ENCODE results near the gene ZNFX1. TPM values are rescaled to one million over a fixed set of nuclear protein-coding genes. Genes with fewer than 3 reads are reported as not detected.

The ZNFX1 gene
- polyA plus RNA-seq, 2 of the 4 experiments (the other 2 are of a cell fraction), result 6.0 to 11.5 TPM

DNA sequence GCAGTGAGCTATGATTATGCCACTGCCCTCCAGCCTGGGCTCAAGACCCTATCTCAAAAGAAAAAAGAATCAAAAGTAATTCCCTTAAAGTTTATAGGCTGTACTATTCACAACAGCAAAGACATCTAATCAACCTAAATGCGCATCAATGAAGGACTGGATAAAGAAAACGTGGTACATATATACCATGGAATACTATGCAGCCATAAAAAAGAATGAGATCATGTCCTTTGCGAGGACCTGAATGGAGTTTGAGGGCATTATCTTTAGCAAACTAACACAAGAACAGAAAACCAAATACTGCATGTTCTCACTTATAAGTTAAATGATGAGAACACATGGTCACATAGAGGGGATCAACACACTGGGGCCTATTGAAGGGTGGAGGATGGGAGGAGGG is 16.7 kb downstream of the ZNFX1 start:
- H3K27ac ChIP-seq, result no peak overlapping the region
- H3K4me1 ChIP-seq, result peaks cover 3% of the 10 kb centered on the region; the same call in 1 of the 3 replicates
- ChIA-PET CTCF (interaction anchor here (0.6 to 1.7 kb wide), 4 partner anchors 9 to 141 kb away, joined by 3 to 4 read pairs (median 4); no protein-coding TSS in a partner anchor), POLR2A (interaction anchor here (2.1 kb wide), 1 partner anchor 17 kb away, joined by 5 read pairs; the partner anchor contains the start of gene ZNFX1)
- TF ChIP-seq, protein P1, sequence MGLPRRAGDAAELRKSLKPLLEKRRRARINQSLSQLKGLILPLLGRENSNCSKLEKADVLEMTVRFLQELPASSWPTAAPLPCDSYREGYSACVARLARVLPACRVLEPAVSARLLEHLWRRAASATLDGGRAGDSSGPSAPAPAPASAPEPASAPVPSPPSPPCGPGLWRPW (IDR thresholded peaks at IDR 0.05), result no peak
- TF ChIP-seq GATA3 (IDR thresholded peaks at IDR 0.05; ENCODE audit: borderline replicate concordance) (no peak), HOXB13 (CRISPR knock-in tag; IDR thresholded peaks at IDR 0.05; ENCODE audit: low read depth) (no peak), NFE2L2 (conservative IDR thresholded peaks at IDR 0.05; ENCODE audit: low read length) (no peak), ZC3H11A (IDR thresholded peaks at IDR 0.05) (no peak), RCOR1 (IDR thresholded peaks at IDR 0.05; ENCODE audit: low read depth, low read length) (no peak), SREBF2 (IDR thresholded peaks at IDR 0.05) (no peak), JUNB (IDR thresholded peaks at IDR 0.05) (no peak), NPAS2 (CRISPR knock-in tag; IDR thresholded peaks at IDR 0.05; ENCODE audit: borderline replicate concordance) (no peak), MYC (IDR thresholded peaks at IDR 0.05; ENCODE audit: borderline replicate concordance, low read length) (no peak), HEYL (CRISPR knock-in tag; IDR thresholded peaks at IDR 0.05) (no peak), NR3C1 (IDR thresholded peaks at IDR 0.05) (no peak), RAD21 (conservative IDR thresholded peaks at IDR 0.05 in 1 of 2, IDR thresholded peaks at IDR 0.05 in 1 of 2) (no peak), RARB (CRISPR knock-in tag; IDR thresholded peaks at IDR 0.05) (no peak), CEBPB (IDR thresholded peaks at IDR 0.05) (no peak), FOSL2 (IDR thresholded peaks at IDR 0.05) (no peak), FOSL2 (CRISPR knock-in tag; IDR thresholded peaks at IDR 0.05) (no peak)
- TF ChIP-seq, protein P2, sequence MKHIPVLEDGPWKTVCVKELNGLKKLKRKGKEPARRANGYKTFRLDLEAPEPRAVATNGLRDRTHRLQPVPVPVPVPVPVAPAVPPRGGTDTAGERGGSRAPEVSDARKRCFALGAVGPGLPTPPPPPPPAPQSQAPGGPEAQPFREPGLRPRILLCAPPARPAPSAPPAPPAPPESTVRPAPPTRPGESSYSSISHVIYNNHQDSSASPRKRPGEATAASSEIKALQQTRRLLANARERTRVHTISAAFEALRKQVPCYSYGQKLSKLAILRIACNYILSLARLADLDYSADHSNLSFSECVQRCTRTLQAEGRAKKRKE (CRISPR knock-in tag; IDR thresholded peaks at IDR 0.05; ENCODE audit: low read depth), result no peak
- TF ChIP-seq, protein P3, sequence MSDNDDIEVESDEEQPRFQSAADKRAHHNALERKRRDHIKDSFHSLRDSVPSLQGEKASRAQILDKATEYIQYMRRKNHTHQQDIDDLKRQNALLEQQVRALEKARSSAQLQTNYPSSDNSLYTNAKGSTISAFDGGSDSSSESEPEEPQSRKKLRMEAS (IDR thresholded peaks at IDR 0.05), result no peak
- TF ChIP-seq, protein P4, sequence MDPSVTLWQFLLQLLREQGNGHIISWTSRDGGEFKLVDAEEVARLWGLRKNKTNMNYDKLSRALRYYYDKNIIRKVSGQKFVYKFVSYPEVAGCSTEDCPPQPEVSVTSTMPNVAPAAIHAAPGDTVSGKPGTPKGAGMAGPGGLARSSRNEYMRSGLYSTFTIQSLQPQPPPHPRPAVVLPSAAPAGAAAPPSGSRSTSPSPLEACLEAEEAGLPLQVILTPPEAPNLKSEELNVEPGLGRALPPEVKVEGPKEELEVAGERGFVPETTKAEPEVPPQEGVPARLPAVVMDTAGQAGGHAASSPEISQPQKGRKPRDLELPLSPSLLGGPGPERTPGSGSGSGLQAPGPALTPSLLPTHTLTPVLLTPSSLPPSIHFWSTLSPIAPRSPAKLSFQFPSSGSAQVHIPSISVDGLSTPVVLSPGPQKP (IDR thresholded peaks at IDR 0.05; ENCODE audit: low read depth, low read length), result no peak
- TF ChIP-seq, protein P5, sequence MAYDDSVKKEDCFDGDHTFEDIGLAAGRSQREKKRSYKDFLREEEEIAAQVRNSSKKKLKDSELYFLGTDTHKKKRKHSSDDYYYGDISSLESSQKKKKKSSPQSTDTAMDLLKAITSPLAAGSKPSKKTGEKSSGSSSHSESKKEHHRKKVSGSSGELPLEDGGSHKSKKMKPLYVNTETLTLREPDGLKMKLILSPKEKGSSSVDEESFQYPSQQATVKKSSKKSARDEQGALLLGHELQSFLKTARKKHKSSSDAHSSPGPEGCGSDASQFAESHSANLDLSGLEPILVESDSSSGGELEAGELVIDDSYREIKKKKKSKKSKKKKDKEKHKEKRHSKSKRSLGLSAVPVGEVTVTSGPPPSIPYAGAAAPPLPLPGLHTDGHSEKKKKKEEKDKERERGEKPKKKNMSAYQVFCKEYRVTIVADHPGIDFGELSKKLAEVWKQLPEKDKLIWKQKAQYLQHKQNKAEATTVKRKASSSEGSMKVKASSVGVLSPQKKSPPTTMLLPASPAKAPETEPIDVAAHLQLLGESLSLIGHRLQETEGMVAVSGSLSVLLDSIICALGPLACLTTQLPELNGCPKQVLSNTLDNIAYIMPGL (CRISPR knock-in tag; IDR thresholded peaks at IDR 0.05; ENCODE audit: borderline replicate concordance), result no peak
- ATAC-seq, result no peak
- 91% methylated on average over 3 of the region's 3 CpGs for WGBS (ENCODE audit: missing lambda C conversion rate)
- H3K9me3 ChIP-seq, result no peaks in the 10 kb centered on the region
- H3K4me2 ChIP-seq, result no peak overlapping the region
- no peak overlapping the region for H3K4me3 ChIP-seq
- no peak for FAIRE-seq
- no peak for DNase-seq (ENCODE audit: low read depth in 1 of 2, low spot score in 1 of 2)

DNA sequence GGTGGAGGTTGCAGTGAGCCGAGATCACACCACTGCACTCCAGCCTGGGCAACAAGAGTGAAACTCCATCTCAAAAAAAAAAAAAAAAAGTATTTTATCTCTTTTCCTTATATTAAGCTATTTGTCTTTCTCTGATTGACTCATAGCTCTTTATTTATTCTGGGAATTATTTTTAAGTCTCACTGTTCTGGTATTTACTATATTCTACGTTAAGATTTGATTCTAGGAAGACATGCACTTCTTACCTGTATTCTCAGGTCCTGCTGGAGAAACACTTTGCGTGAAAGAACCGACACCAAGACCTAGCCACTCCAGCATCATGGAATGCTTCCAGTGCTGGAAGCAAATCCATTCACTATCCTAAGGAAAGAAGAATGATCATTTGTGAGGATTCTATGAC is 17.6 kb downstream of the ZNFX1 start:
- H3K4me3 ChIP-seq, result no peak overlapping the region
- no peak overlapping the region for H3K4me2 ChIP-seq
- ChIA-PET CTCF (interaction anchor here (0.6 to 1.7 kb wide), 5 partner anchors 8 to 140 kb away, joined by 3 to 4 read pairs (median 3); no protein-coding TSS in a partner anchor), POLR2A (interaction anchor here (1.0 to 2.1 kb wide), 2 partner anchors 18 to 41 kb away, joined by 3 to 5 read pairs; partner anchors contain the start of gene ZNFX1)
- no peak overlapping the region for H3K27ac ChIP-seq
- ATAC-seq (no peak), DNase-seq (ENCODE audit: low read depth in 1 of 2, low spot score in 1 of 2) (no peak), FAIRE-seq (no peak)
- peaks cover 3% of the 10 kb centered on the region; the same call in 1 of the 3 replicates for H3K4me1 ChIP-seq
- TF ChIP-seq NFE2L2 (conservative IDR thresholded peaks at IDR 0.05; ENCODE audit: low read length) (no peak), HOXB13 (CRISPR knock-in tag; IDR thresholded peaks at IDR 0.05; ENCODE audit: low read depth) (no peak), GATA3 (IDR thresholded peaks at IDR 0.05; ENCODE audit: borderline replicate concordance) (no peak)
- TF ChIP-seq, protein P6, sequence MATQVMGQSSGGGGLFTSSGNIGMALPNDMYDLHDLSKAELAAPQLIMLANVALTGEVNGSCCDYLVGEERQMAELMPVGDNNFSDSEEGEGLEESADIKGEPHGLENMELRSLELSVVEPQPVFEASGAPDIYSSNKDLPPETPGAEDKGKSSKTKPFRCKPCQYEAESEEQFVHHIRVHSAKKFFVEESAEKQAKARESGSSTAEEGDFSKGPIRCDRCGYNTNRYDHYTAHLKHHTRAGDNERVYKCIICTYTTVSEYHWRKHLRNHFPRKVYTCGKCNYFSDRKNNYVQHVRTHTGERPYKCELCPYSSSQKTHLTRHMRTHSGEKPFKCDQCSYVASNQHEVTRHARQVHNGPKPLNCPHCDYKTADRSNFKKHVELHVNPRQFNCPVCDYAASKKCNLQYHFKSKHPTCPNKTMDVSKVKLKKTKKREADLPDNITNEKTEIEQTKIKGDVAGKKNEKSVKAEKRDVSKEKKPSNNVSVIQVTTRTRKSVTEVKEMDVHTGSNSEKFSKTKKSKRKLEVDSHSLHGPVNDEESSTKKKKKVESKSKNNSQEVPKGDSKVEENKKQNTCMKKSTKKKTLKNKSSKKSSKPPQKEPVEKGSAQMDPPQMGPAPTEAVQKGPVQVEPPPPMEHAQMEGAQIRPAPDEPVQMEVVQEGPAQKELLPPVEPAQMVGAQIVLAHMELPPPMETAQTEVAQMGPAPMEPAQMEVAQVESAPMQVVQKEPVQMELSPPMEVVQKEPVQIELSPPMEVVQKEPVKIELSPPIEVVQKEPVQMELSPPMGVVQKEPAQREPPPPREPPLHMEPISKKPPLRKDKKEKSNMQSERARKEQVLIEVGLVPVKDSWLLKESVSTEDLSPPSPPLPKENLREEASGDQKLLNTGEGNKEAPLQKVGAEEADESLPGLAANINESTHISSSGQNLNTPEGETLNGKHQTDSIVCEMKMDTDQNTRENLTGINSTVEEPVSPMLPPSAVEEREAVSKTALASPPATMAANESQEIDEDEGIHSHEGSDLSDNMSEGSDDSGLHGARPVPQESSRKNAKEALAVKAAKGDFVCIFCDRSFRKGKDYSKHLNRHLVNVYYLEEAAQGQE (IDR thresholded peaks at IDR 0.05), result no peak
- no peaks in the 10 kb centered on the region for H3K9me3 ChIP-seq
- WGBS (ENCODE audit: missing lambda C conversion rate), result 81% methylated on average over 4 of the region's 4 CpGs
